MM.1S (cell line): ENCODE measurements around the gene RPTN.

Experiments used
- DNase-seq: peaks from one replicate; pipeline ENCODE4 v3.0.0-alpha.2; 2015
- H2AFZ ChIP-seq: fragments of 300-600 bp; sonication (generic); 2 replicates; pipeline ENCODE4 v1.6.0; 2016; ENCODE audit warnings: antibody characterized with exemption, low read length
- H3F3A ChIP-seq: fragments of 300-600 bp; sonication (generic); 2 replicates; pipeline ENCODE4 v1.6.1; 2016; ENCODE audit warnings: mild to moderate bottlenecking, antibody characterized with exemption, low read length, moderate library complexity, mixed read lengths; ENCODE audit not compliant: insufficient read depth
- H3K27ac ChIP-seq: fragments of 300-600 bp; sonication (generic); 2 replicates; pipeline ENCODE4 v1.5.1; 2016; ENCODE audit warnings: mild to moderate bottlenecking, low read length
- H3K27me3 ChIP-seq: fragments of 300-600 bp; sonication (generic); replicated peaks from 2 replicates; pipeline ENCODE4 v1.6.0; 2016; ENCODE audit warnings: low read length; ENCODE audit not compliant: insufficient read depth
- H3K36me3 ChIP-seq: fragments of 300-600 bp; sonication (generic); replicated peaks from 2 replicates; pipeline ENCODE4 v1.6.1; 2016; ENCODE audit warnings: mild to moderate bottlenecking, low read length, mixed read lengths; ENCODE audit not compliant: insufficient read depth
- H3K4me1 ChIP-seq: fragments of 300-600 bp; sonication (generic); 2 replicates; pipeline ENCODE4 v1.6.1; 2016; ENCODE audit warnings: low read length, mixed read lengths
- H3K4me2 ChIP-seq: fragments of 300-600 bp; sonication (generic); 2 replicates; pipeline ENCODE4 v1.6.0; 2016; ENCODE audit warnings: low read depth, low read length
- H3K4me3 ChIP-seq: fragments of 300-600 bp; sonication (generic); 2 replicates; pipeline ENCODE4 v1.5.1; 2016; ENCODE audit warnings: low read length, mixed read lengths
- H3K79me2 ChIP-seq: fragments of 300-600 bp; sonication (generic); 2 replicates; pipeline ENCODE4 v1.6.1; 2016; ENCODE audit warnings: mixed run types, low read length, mixed read lengths
- H3K9ac ChIP-seq: fragments of 300-600 bp; sonication (generic); 2 replicates; pipeline ENCODE4 v1.6.1; 2016; ENCODE audit warnings: low read length, mixed read lengths
- H3K9me2 ChIP-seq: fragments of 300-600 bp; sonication (generic); replicated peaks from 2 replicates; pipeline ENCODE4 v1.6.1; 2016; ENCODE audit warnings: mild to moderate bottlenecking, low read length, mixed read lengths; ENCODE audit not compliant: insufficient read depth
- H3K9me3 ChIP-seq: fragments of 300-600 bp; sonication (generic); replicated peaks from 2 replicates; pipeline ENCODE4 v1.6.1; 2016; ENCODE audit warnings: mild to moderate bottlenecking, low read length, mixed read lengths; ENCODE audit not compliant: insufficient read depth
- H4K20me1 ChIP-seq: fragments of 300-600 bp; sonication (generic); 2 replicates; pipeline ENCODE4 v1.6.1; 2016; ENCODE audit warnings: mild to moderate bottlenecking, low read length, moderate library complexity, mixed read lengths; ENCODE audit not compliant: insufficient read depth
- CTCF ChIP-seq: fragments of 300-600 bp; sonication (generic); IDR thresholded peaks from 2 replicates; pipeline ENCODE4 v1.5.1; 2016; ENCODE audit warnings: antibody characterized with exemption, low read length, mixed read lengths
- EZH2 ChIP-seq: fragments of 300-600 bp; sonication (generic); optimal IDR thresholded peaks from 2 replicates; pipeline ENCODE3; 2017; ENCODE audit warnings: low read depth, mild to moderate bottlenecking, antibody characterized with exemption, low read length, mixed read lengths
- EZH2phosphoT487 ChIP-seq: fragments of 300-600 bp; sonication (generic); IDR thresholded peaks from 2 replicates; pipeline ENCODE4 v1.6.1; 2018; ENCODE audit warnings: antibody characterized with exemption, low read length

Gene RPTN

GRCh38 chr1:152111515-152111968, 47.5 kb downstream of the RPTN start:
- H3K27me3 ChIP-seq, result peaks cover 37% of the 10 kb centered on the region
- peaks cover 18% of the 10 kb centered on the region for H3K4me1 ChIP-seq
- H3F3A ChIP-seq, result peaks cover 18% of the 10 kb centered on the region
- no peak overlapping the region for H3K27ac ChIP-seq
- no peaks in the 10 kb centered on the region for H4K20me1 ChIP-seq
- no peaks in the 10 kb centered on the region for H3K9me3 ChIP-seq
- H3K36me3 ChIP-seq, result no peaks in the 10 kb centered on the region
- H3K4me3 ChIP-seq, result peak overlapping the region; percentile 50
- H3K9ac ChIP-seq, result no peak overlapping the region
- peak overlapping the region; percentile 89 for H3K4me2 ChIP-seq
- no peak for TF ChIP-seq EZH2
- no peak for TF ChIP-seq EZH2phosphoT487
- no peak for TF ChIP-seq CTCF
- H3K9me2 ChIP-seq, result no peaks in the 10 kb centered on the region
- peak overlapping the region; percentile 54 for H2AFZ ChIP-seq
- H3K79me2 ChIP-seq, result no peaks in the 10 kb centered on the region
- DNase-seq, result peak; percentile 79

GRCh38 chr1:152110860-152111514, 48.0 kb downstream of the RPTN start:
- Histone ChIP-seq H2AFZ (peak overlapping the region; percentile 54), H3K4me2 (peak overlapping the region; percentile 89), H3K36me3 (no peaks in the 10 kb centered on the region), H4K20me1 (no peaks in the 10 kb centered on the region), H3K4me3 (peak overlapping the region; percentile 50), H3F3A (peaks cover 18% of the 10 kb centered on the region), H3K4me1 (peaks cover 18% of the 10 kb centered on the region), H3K79me2 (no peaks in the 10 kb centered on the region), H3K9ac (no peak overlapping the region), H3K27ac (no peak overlapping the region), H3K9me3 (no peaks in the 10 kb centered on the region), H3K9me2 (no peaks in the 10 kb centered on the region), H3K27me3 (peaks cover 37% of the 10 kb centered on the region)
- TF ChIP-seq EZH2 (no peak), CTCF (no peak), EZH2phosphoT487 (no peak)
- DNase-seq, result peak; percentile 54

GRCh38 chr1:152110365-152110859, 48.6 kb downstream of the RPTN start:
- DNase-seq, result peak; percentile 38
- Histone ChIP-seq H2AFZ (peak overlapping the region; percentile 54), H3K9me2 (no peaks in the 10 kb centered on the region), H4K20me1 (no peaks in the 10 kb centered on the region), H3K36me3 (no peaks in the 10 kb centered on the region), H3K27ac (no peak overlapping the region), H3K4me1 (peaks cover 18% of the 10 kb centered on the region), H3K27me3 (peaks cover 37% of the 10 kb centered on the region), H3K4me3 (peak overlapping the region; percentile 50), H3F3A (peaks cover 18% of the 10 kb centered on the region), H3K79me2 (no peaks in the 10 kb centered on the region), H3K9ac (no peak overlapping the region), H3K4me2 (peak overlapping the region; percentile 89), H3K9me3 (no peaks in the 10 kb centered on the region)
- TF ChIP-seq EZH2 (no peak), EZH2phosphoT487 (no peak), CTCF (no peak)
